ENCODE results near the gene HOXA4.

DNA sequence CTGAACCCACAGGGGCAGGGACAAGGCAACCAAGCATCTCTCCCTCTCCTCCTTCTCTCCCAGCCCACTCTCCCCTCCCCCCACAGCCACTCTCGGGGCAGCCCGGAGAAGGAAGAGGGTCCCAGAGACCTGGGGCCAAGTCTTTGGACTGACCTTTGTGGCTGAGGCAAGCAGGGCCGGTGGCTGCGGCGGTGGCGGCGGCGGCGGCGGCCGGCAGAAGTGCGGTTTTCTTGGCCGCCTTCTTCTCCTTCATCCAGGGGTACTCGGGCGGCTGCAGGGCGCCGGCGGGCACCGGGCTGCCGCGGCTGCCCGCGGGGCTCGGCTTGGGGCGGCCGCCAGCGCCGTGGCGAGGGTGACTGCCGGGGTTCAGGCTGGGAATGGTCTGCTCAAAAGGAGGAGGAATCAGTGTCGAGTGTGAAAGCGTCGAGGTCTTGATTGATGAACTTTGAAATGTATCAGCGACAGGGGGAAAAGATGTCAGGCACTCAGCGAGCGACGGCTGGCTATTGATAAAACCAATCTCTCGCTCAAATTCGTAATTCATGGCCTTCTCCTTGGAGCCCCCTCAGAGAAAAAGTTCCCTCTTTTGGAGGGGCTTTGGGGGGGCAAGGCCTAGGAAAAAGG lies 28.5 kb downstream of the HOXA4 start:
- TF ChIP-seq, protein P1, sequence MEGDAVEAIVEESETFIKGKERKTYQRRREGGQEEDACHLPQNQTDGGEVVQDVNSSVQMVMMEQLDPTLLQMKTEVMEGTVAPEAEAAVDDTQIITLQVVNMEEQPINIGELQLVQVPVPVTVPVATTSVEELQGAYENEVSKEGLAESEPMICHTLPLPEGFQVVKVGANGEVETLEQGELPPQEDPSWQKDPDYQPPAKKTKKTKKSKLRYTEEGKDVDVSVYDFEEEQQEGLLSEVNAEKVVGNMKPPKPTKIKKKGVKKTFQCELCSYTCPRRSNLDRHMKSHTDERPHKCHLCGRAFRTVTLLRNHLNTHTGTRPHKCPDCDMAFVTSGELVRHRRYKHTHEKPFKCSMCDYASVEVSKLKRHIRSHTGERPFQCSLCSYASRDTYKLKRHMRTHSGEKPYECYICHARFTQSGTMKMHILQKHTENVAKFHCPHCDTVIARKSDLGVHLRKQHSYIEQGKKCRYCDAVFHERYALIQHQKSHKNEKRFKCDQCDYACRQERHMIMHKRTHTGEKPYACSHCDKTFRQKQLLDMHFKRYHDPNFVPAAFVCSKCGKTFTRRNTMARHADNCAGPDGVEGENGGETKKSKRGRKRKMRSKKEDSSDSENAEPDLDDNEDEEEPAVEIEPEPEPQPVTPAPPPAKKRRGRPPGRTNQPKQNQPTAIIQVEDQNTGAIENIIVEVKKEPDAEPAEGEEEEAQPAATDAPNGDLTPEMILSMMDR (IDR thresholded peaks at IDR 0.05): no peak
- no peak for TF ChIP-seq POLR2A (IDR thresholded peaks at IDR 0.05)
